Left ventricle myocardium inferior (tissue), 1 donor: Measurements from ENCODE around the gene GMCL2. TPM values are rescaled to one million over a fixed set of nuclear protein-coding genes. Genes with fewer than 3 reads are reported as not detected.

Experiments
- DNase-seq: peaks from one replicate; pipeline ENCODE4 v3.0.0-alpha.2; 2020
- H3K27ac ChIP-seq: fragments of 200-600 bp; replicated peaks from 2 replicates; pipeline ENCODE4 v1.8.0; 2021
- H3K27me3 ChIP-seq: fragments of 200-600 bp; 2 replicates; pipeline ENCODE4 v1.8.0; 2021; ENCODE audit warnings: low read depth
- H3K36me3 ChIP-seq: fragments of 200-600 bp; 2 replicates; pipeline ENCODE4 v1.8.0; 2021
- H3K4me1 ChIP-seq: fragments of 200-600 bp; 2 replicates; pipeline ENCODE4 v1.8.0; 2021
- H3K4me3 ChIP-seq: fragments of 200-600 bp; 2 replicates; pipeline ENCODE4 v1.8.0; 2021; ENCODE audit warnings: mild to moderate bottlenecking, moderate library complexity
- H3K9me3 ChIP-seq: fragments of 200-600 bp; replicated peaks from 2 replicates; pipeline ENCODE4 v1.8.0; 2021
- CTCF ChIP-seq: fragments of 200-600 bp; IDR thresholded peaks from 2 replicates; pipeline ENCODE4 v1.8.0; 2021; ENCODE audit warnings: antibody characterized with exemption, mild to moderate bottlenecking, borderline replicate concordance
- intact Hi-C: fragments of 100-400 bp; cut with micrococcal nuclease; formaldehyde crosslinking; loops from one replicate; pipeline ENCODE4 v1.11.0; 2022
- total RNA-seq: library from RNA; stranded (reverse); fragmentation: NEBNext Ultra II Directional; extraction: Animal tissue kit (Norgen Biotek cat#: 25700); gene quantifications from one replicate; pipeline ENCODE4 v1.2.1, GENCODE V29; 2021
- donor health status: DM: no; HTN: yes; CAD: no; lungs with severe emphysema.

GMCL2 gene
- total RNA-seq, 1 donor from 2014 or later, result not detected

DNA sequence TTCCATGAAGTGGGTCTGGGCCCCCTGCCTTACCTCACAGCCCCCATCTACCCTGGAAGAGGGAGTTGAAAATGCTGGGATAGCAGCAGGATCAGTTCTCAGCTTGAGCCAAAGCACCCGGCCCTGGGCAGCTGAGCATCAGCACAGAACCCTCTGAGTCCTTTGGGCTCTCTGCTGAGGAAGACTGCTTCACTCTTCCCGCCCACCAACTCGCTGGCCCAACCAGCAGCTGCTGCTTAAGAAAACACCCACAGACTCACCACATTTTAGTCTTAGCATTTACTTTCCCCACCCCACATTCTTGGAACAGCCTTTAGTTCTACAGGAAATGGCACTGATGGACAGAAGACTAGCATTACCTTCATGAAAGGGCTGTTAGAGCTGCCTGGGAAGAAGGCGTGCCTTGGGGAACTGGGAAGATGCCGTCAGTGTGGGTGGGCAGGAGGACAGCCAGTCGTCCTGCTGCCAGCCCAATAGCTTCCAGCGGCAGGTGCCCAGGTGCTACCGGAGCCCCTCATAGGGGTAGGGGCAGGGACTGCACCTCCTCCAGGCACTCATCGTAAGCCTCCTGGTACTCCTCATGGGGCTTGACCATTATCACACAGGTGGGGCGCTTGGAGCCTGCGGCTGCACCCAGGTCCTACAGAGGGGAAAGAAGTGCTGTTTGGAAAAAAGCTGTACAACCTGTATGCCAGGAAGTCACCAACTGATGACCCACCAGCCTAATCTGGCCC, 37.8 kb downstream of the GMCL2 start:
- peaks cover 69% of the 10 kb centered on the region for H3K36me3 ChIP-seq
- H3K4me3 ChIP-seq, result no peak overlapping the region
- intact Hi-C loops, result no loop called here
- DNase-seq, result no peak
- H3K27ac ChIP-seq, result no peak overlapping the region
- peaks cover 30% of the 10 kb centered on the region for H3K4me1 ChIP-seq
- H3K9me3 ChIP-seq, result no peaks in the 10 kb centered on the region
- no peaks in the 10 kb centered on the region for H3K27me3 ChIP-seq
- no peak for TF ChIP-seq CTCF

- peaks cover 89% of the 10 kb centered on the region for H3K36me3 ChIP-seq
- H3K9me3 ChIP-seq, result no peaks in the 10 kb centered on the region
- peaks cover 19% of the 10 kb centered on the region for H3K4me1 ChIP-seq
- no peak for TF ChIP-seq CTCF
- intact Hi-C loops, result no loop called here
- DNase-seq, result no peak
- no peak overlapping the region for H3K4me3 ChIP-seq
- no peaks in the 10 kb centered on the region for H3K27me3 ChIP-seq
- H3K27ac ChIP-seq, result no peak overlapping the region
Measured at GRCh38 chr5:178147406-178147805, 39.8 kb downstream of the GMCL2 start.

DNA sequence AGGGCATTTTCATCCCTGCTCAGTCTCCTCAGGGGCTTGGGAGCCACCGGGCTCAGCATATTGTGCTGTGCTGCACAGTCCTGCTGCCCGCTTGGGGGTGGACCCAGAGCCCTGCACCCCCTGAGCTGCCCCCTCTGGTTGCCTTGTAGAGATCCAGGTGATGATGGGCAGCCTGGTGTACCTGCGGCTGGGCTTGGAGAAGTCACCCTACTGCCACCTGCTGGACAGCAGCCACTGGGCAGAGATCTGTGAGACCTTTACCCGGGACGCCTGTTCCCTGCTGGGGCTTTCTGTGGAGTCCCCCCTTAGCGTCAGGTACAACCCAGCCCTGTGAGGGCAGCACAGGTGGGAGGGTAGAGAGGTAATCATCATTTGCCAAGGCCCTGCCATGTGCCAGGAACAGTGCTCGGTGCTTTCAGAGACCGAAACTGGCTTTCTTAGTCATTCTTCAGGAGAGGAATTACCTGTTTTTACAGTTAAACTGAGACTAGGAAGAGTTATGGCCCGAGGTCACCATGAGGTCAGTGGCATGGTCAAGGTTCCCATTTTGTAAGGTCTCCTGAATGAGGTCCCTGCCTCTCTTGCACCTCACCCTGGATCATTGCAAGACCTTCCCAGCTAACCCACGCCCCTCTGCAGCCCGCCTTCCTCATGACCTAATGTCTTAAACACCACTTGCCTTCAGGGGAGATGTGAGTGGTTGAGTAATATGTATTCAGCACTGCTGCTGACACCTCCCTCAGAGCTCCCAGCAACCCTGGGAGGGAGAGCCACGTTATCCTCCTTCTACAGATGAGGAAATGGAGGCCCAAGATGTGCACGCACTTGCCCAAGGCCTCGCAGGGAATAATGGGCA, 41.0 kb downstream of the GMCL2 start:
- TF ChIP-seq CTCF, result peak; percentile 76
- Histone ChIP-seq H3K27ac (no peak overlapping the region), H3K27me3 (no peaks in the 10 kb centered on the region), H3K9me3 (no peaks in the 10 kb centered on the region), H3K36me3 (peaks cover 100% of the 10 kb centered on the region), H3K4me1 (peaks cover 6% of the 10 kb centered on the region), H3K4me3 (no peak overlapping the region)
- intact Hi-C loops, result no loop called here
- DNase-seq, result peak; percentile 39

DNA sequence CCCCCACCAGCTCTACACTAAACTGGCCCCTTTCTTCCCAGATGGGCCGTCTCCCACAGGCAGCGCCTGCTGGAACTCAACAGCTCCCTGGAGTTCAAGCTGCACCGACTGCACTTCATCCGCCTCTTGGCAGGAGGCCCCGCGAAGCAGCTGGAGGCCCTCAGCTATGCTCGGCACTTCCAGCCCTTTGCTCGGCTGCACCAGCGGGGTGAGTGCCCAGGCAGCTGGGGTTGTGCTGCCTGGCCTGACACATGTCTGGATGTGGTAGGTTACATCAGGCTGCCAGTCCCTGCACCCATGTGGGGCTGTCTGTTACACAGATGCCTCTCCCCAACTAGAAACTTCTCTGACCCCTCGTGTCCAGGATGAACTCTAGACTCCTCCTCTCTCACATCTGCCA, 43.3 kb downstream of the GMCL2 start:
- intact Hi-C loops, result no loop called here
- Histone ChIP-seq H3K9me3 (no peaks in the 10 kb centered on the region), H3K36me3 (peaks cover 96% of the 10 kb centered on the region), H3K4me3 (no peak overlapping the region), H3K27me3 (no peaks in the 10 kb centered on the region), H3K27ac (no peak overlapping the region), H3K4me1 (peaks cover 4% of the 10 kb centered on the region)
- no peak for TF ChIP-seq CTCF
- DNase-seq, result peak; percentile 77

DNA sequence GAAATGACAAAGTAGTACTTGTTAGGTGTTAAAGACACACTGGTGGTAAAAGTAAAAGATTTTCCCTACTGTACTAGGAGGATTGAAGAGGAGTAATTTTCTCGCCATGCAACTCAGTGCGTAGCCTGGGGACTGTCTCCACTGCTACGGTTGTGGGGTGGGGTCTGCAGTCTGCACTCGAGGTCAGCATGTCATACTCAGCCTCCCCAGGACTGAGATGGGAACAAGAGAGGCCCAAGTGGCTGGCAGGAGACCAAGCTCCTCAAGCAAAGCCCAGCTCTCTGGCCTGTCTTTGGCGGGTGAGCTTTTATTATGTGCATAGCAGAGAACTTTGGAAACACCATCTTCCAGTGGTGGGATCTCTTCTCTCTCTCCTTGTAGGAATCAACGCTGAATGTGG, 43.9 kb downstream of the GMCL2 start:
- peaks cover 93% of the 10 kb centered on the region for H3K36me3 ChIP-seq

More for the DNA sequence above, 43.9 kb downstream of the GMCL2 start:
- H3K9me3 ChIP-seq, result no peaks in the 10 kb centered on the region
- no peak overlapping the region for H3K4me3 ChIP-seq
- intact Hi-C loops, result no loop called here
- no peak overlapping the region for H3K27ac ChIP-seq
- no peak for DNase-seq
- peaks cover 4% of the 10 kb centered on the region for H3K4me1 ChIP-seq
- no peaks in the 10 kb centered on the region for H3K27me3 ChIP-seq
- no peak for TF ChIP-seq CTCF
